Glomerular endothelial cell (primary cell): ENCODE results near the gene LAMC2. TPM values are rescaled to one million over a fixed set of nuclear protein-coding genes. Genes with fewer than 3 reads are reported as not detected.

ENCODE experiments used
- DNase-seq: peaks from one replicate; pipeline ENCODE4 v3.0.0-alpha.2; 2011; ENCODE audit warnings: low read depth, low spot score; ENCODE audit errors: extremely low read depth
- total RNA-seq: library from RNA; depleted of rRNA; stranded (reverse); fragments of >200 nt; gene quantifications from 2 replicates; pipeline ENCODE4 v1.2.3, GENCODE V29; 2015

The LAMC2 gene
- total RNA-seq, 1 donor from 2014 or later: 132 TPM

- no peak for DNase-seq
Measured at GRCh38 chr1:183209533-183210158, 23.6 kb downstream of the LAMC2 start.

GRCh38 chr1:183210681-183211080 lies 24.6 kb downstream of the LAMC2 start:
- DNase-seq: no peak

GRCh38 chr1:183212870-183213269 lies 26.8 kb downstream of the LAMC2 start:
- no peak for DNase-seq

- DNase-seq: no peak
Measured at GRCh38 chr1:183214021-183214970, 28.2 kb downstream of the LAMC2 start.

- DNase-seq: no peak
Measured at GRCh38 chr1:183215076-183215720, 29.1 kb downstream of the LAMC2 start.

GRCh38 chr1:183215936-183216335 lies 29.9 kb downstream of the LAMC2 start:
- DNase-seq: no peak

- no peak for DNase-seq
Measured at GRCh38 chr1:183218027-183218618, 32.1 kb downstream of the LAMC2 start.

GRCh38 chr1:183218971-183219615 lies 33.0 kb downstream of the LAMC2 start:
- no peak for DNase-seq

GRCh38 chr1:183219616-183220009 lies 33.5 kb downstream of the LAMC2 start:
- no peak for DNase-seq

- DNase-seq: no peak
Measured at GRCh38 chr1:183222909-183223308, 36.8 kb downstream of the LAMC2 start.

GRCh38 chr1:183223467-183223866 lies 37.4 kb downstream of the LAMC2 start:
- no peak for DNase-seq

- DNase-seq: no peak
Measured at GRCh38 chr1:183226361-183226760, 40.3 kb downstream of the LAMC2 start.

- no peak for DNase-seq
Measured at GRCh38 chr1:183226963-183227362, 40.9 kb downstream of the LAMC2 start.

- DNase-seq: no peak
Measured at GRCh38 chr1:183227422-183228346, 41.6 kb downstream of the LAMC2 start.

GRCh38 chr1:183228347-183229220 lies 42.5 kb downstream of the LAMC2 start:
- DNase-seq: no peak

- no peak for DNase-seq
Measured at GRCh38 chr1:183230413-183230812, 44.3 kb downstream of the LAMC2 start.

- no peak for DNase-seq
Measured at GRCh38 chr1:183231545-183231944, 45.5 kb downstream of the LAMC2 start.

- no peak for DNase-seq
Measured at GRCh38 chr1:183233113-183233512, 47.0 kb downstream of the LAMC2 start.
